Measurements from ENCODE around the gene CYBA. TPM values are rescaled to one million over a fixed set of nuclear protein-coding genes. Genes with fewer than 3 reads are reported as not detected.
A peak's percentile ranks its signal among the peaks of the same experiment; 100 is the strongest.

CYBA gene
- total RNA-seq, 3 donors from 2014 or later (not counting 1 experiment from before 2014, with no cell fraction given), result 1,001 to 1,351 (median 1,051) TPM

DNA sequence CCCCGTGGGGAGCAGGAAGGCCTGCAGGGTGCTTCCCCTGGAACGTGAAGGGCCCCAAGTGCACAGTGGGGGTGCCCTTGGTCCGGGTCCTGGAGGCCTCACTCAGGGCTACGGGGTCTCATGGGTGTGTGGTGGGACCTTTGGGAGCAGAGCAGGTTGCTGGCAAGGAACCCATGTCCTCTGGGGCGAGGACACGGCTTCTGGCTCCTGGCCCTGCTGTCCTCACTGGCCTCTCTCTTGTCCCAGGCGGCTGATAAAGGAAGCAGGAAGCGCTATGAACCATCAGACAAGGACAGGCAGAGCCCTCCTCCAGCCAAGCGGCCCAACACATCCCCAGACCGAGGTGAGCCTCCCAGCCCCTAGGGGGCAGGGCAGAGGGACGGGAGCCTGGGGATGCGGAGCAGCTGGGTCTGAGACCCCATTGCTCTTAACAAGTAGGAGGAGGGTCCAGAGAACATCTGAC lies 22.3 kb downstream of the CYBA start:
- Mint-ChIP-seq H3K4me1 (peaks cover 0 to 5% of the 10 kb centered on the region in 2 donors), H3K4me3 (no peak overlapping the region), H3K27me3 (ENCODE audit: low read depth in 2 of 2) (no peaks in the 10 kb centered on the region), H3K9me3 (no peaks in the 10 kb centered on the region), H3K36me3 (no peaks in the 10 kb centered on the region), H3K27ac (peak overlapping the region; percentile 23 to 35)
- Histone ChIP-seq H3K27ac (ENCODE audit: low read length) (no peak overlapping the region), H3K4me1 (ENCODE audit: control insufficient read depth, insufficient read depth, low read length) (peaks cover 6% of the 10 kb centered on the region), H3K27me3 (ENCODE audit: control insufficient read depth, insufficient read depth, low read length) (no peaks in the 10 kb centered on the region), H3K4me3 (ENCODE audit: low read length) (no peak overlapping the region), H3K36me3 (ENCODE audit: control insufficient read depth, insufficient read depth, low read length) (peaks cover 54% of the 10 kb centered on the region), H3K9me3 (ENCODE audit: control insufficient read depth, insufficient read depth, low read length) (no peaks in the 10 kb centered on the region)
- WGBS (ENCODE audit: insufficient coverage), result 86% methylated on average over 12 of the region's 12 CpGs
- TF ChIP-seq, protein P1, sequence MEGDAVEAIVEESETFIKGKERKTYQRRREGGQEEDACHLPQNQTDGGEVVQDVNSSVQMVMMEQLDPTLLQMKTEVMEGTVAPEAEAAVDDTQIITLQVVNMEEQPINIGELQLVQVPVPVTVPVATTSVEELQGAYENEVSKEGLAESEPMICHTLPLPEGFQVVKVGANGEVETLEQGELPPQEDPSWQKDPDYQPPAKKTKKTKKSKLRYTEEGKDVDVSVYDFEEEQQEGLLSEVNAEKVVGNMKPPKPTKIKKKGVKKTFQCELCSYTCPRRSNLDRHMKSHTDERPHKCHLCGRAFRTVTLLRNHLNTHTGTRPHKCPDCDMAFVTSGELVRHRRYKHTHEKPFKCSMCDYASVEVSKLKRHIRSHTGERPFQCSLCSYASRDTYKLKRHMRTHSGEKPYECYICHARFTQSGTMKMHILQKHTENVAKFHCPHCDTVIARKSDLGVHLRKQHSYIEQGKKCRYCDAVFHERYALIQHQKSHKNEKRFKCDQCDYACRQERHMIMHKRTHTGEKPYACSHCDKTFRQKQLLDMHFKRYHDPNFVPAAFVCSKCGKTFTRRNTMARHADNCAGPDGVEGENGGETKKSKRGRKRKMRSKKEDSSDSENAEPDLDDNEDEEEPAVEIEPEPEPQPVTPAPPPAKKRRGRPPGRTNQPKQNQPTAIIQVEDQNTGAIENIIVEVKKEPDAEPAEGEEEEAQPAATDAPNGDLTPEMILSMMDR (IDR thresholded peaks at IDR 0.05), result no peak
- intact Hi-C loops (cut with micrococcal nuclease), result no loop called here
- ATAC-seq (no peak), DNase-seq (peak in 1 of 2 donors; percentile 38)

DNA sequence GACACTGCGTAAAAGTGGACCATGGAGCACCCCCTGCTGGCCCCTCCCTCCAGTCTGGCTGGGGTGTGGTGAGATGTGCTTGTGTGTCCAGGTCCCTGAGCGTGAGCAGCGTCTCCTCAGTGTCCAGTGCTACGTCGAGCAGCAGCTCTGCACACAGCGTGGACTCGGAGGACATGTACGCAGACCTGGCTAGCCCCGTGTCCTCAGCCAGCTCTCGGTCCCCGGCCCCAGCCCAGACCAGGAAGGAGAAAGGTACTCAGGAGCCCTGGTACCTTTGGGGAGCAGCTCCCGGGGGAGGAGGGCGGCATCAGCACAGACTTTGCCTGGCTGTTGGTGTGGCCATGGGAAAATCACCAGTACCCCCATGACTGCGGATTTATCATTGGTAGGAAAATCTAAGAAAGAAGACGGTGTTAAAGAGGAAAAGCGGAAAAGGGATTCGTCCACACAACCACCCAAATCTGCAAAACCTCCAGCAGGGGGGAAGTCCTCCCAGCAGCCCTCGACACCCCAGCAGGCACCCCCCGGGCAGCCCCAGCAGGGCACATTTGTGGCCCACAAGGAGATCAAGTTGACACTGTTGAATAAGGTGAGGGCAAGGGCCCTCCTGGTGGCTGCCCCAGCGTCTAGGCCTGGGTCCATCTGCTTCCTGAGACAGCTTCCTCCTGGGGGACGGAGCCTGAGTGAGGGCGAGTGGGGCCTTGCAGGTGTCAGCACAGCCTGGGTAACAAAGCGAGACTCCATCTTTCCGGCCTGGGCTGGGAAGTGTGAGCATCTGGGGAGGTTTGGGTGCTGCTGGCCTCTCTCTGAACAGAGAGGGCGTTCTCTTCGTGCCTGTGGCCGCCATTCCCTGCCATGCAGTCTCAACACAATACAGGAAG lies 23.1 kb downstream of the CYBA start:
- WGBS (ENCODE audit: insufficient coverage), result 93% methylated on average over 23 of the region's 27 CpGs
- TF ChIP-seq, protein P1 (IDR thresholded peaks at IDR 0.05), result no peak
- Histone ChIP-seq H3K36me3 (ENCODE audit: control insufficient read depth, insufficient read depth, low read length) (peaks cover 61% of the 10 kb centered on the region), H3K27ac (ENCODE audit: low read length) (no peak overlapping the region), H3K27me3 (ENCODE audit: control insufficient read depth, insufficient read depth, low read length) (no peaks in the 10 kb centered on the region), H3K9me3 (ENCODE audit: control insufficient read depth, insufficient read depth, low read length) (no peaks in the 10 kb centered on the region), H3K4me3 (ENCODE audit: low read length) (no peak overlapping the region), H3K4me1 (ENCODE audit: control insufficient read depth, insufficient read depth, low read length) (peaks cover under 1% of the 10 kb centered on the region)
- Mint-ChIP-seq H3K27ac (no peak overlapping the region), H3K36me3 (no peaks in the 10 kb centered on the region), H3K4me3 (no peak overlapping the region), H3K4me1 (no peaks in the 10 kb centered on the region), H3K27me3 (ENCODE audit: low read depth in 2 of 2) (no peaks in the 10 kb centered on the region), H3K9me3 (no peaks in the 10 kb centered on the region)
- intact Hi-C loops (cut with micrococcal nuclease), result no loop called here
- ATAC-seq (no peak), DNase-seq (no peak)

- Histone ChIP-seq H3K27ac (ENCODE audit: low read length) (no peak overlapping the region), H3K4me3 (ENCODE audit: low read length) (no peak overlapping the region), H3K4me1 (ENCODE audit: control insufficient read depth, insufficient read depth, low read length) (peaks cover 12% of the 10 kb centered on the region), H3K36me3 (ENCODE audit: control insufficient read depth, insufficient read depth, low read length) (peaks cover 64% of the 10 kb centered on the region), H3K9me3 (ENCODE audit: control insufficient read depth, insufficient read depth, low read length) (no peaks in the 10 kb centered on the region), H3K27me3 (ENCODE audit: control insufficient read depth, insufficient read depth, low read length) (no peaks in the 10 kb centered on the region)
- Mint-ChIP-seq H3K36me3 (no peaks in the 10 kb centered on the region), H3K9me3 (no peaks in the 10 kb centered on the region), H3K27ac (no peak overlapping the region), H3K27me3 (ENCODE audit: low read depth in 2 of 2) (no peaks in the 10 kb centered on the region), H3K4me3 (no peak overlapping the region), H3K4me1 (peaks cover 0 to 9% of the 10 kb centered on the region in 2 donors)
- ATAC-seq (no peak), DNase-seq (no peak)
- intact Hi-C loops (cut with micrococcal nuclease), result no loop called here
- 97% methylated on average over 9 of the region's 9 CpGs for WGBS (ENCODE audit: insufficient coverage)
- TF ChIP-seq, protein P1 (IDR thresholded peaks at IDR 0.05), result no peak
These were observed 24.2 kb downstream of the CYBA start for GRCh38 chr16:88626646-88627045.
